ENCODE results near the gene SHCBP1. TPM values are rescaled to one million over a fixed set of nuclear protein-coding genes. Genes with fewer than 3 reads are reported as not detected.

Gene SHCBP1
- total and polyA plus RNA-seq, 2 donors (not counting 1 experiment from before 2014, with no cell fraction given) = 7.3 to 13.0 TPM

- H3K4me2 ChIP-seq (ENCODE audit: extremely low read depth, insufficient read depth, low read length) = no peak overlapping the region
- TF ChIP-seq CTCF (conservative IDR thresholded peaks at IDR 0.05 in 1 of 2, IDR thresholded peaks at IDR 0.05 in 1 of 2; ENCODE audit: low read depth in 1 of 2, low read length in 2 of 2) = no peak
- no peak for TF ChIP-seq EZH2 (IDR thresholded peaks at IDR 0.05; ENCODE audit: low read length, missing control alignments)
- no peaks in the 10 kb centered on the region for H3K4me1 ChIP-seq (ENCODE audit: control insufficient read depth, extremely low read depth, insufficient read depth, low read length)
- H3K4me3 ChIP-seq (replicated peaks in 1 of 4; ENCODE audit: control extremely low read depth in 1 of 4, insufficient read depth in 1 of 4, low read depth in 3 of 4, low read length in 4 of 4) = no peak overlapping the region
- peaks cover 14% of the 10 kb centered on the region for H3K79me2 ChIP-seq (ENCODE audit: control insufficient read depth, insufficient read depth, low read length)
- no peaks in the 10 kb centered on the region for H4K20me1 ChIP-seq (ENCODE audit: control insufficient read depth, extremely low read depth, insufficient read depth, low read length)
- H3K27me3 ChIP-seq (ENCODE audit: control insufficient read depth, insufficient read depth, low read length) = no peaks in the 10 kb centered on the region
- no peak overlapping the region for H3K9ac ChIP-seq (ENCODE audit: insufficient read depth, low read length)
- no peaks in the 10 kb centered on the region for H3K9me3 ChIP-seq (ENCODE audit: control insufficient read depth, insufficient read depth, low read depth, low read length)
- no peak overlapping the region for H3K27ac ChIP-seq (ENCODE audit: insufficient read depth, low read length)
- H3K36me3 ChIP-seq (ENCODE audit: control insufficient read depth, insufficient read depth, low read length) = no peaks in the 10 kb centered on the region
- no peak overlapping the region for H2AFZ ChIP-seq (ENCODE audit: low read length)
- DNase-seq (ENCODE audit: low read depth in 2 of 2) = no peak
These were observed 38.1 kb downstream of the SHCBP1 start for GRCh38 chr16:46583036-46583435.

- no peaks in the 10 kb centered on the region for H4K20me1 ChIP-seq (ENCODE audit: control insufficient read depth, extremely low read depth, insufficient read depth, low read length)
- no peaks in the 10 kb centered on the region for H3K36me3 ChIP-seq (ENCODE audit: control insufficient read depth, insufficient read depth, low read length)
- peaks cover 14% of the 10 kb centered on the region for H3K79me2 ChIP-seq (ENCODE audit: control insufficient read depth, insufficient read depth, low read length)
- H3K4me2 ChIP-seq (ENCODE audit: extremely low read depth, insufficient read depth, low read length) = no peak overlapping the region
- no peak overlapping the region for H3K4me3 ChIP-seq (replicated peaks in 1 of 4; ENCODE audit: control extremely low read depth in 1 of 4, insufficient read depth in 1 of 4, low read depth in 3 of 4, low read length in 4 of 4)
- no peaks in the 10 kb centered on the region for H3K4me1 ChIP-seq (ENCODE audit: control insufficient read depth, extremely low read depth, insufficient read depth, low read length)
- H3K27ac ChIP-seq (ENCODE audit: insufficient read depth, low read length) = no peak overlapping the region
- no peak overlapping the region for H3K9ac ChIP-seq (ENCODE audit: insufficient read depth, low read length)
- no peaks in the 10 kb centered on the region for H3K27me3 ChIP-seq (ENCODE audit: control insufficient read depth, insufficient read depth, low read length)
- no peak for DNase-seq (ENCODE audit: low read depth in 2 of 2)
- no peaks in the 10 kb centered on the region for H3K9me3 ChIP-seq (ENCODE audit: control insufficient read depth, insufficient read depth, low read depth, low read length)
- TF ChIP-seq CTCF (conservative IDR thresholded peaks at IDR 0.05 in 1 of 2, IDR thresholded peaks at IDR 0.05 in 1 of 2; ENCODE audit: low read depth in 1 of 2, low read length in 2 of 2) = no peak
- no peak for TF ChIP-seq EZH2 (IDR thresholded peaks at IDR 0.05; ENCODE audit: low read length, missing control alignments)
- H2AFZ ChIP-seq (ENCODE audit: low read length) = no peak overlapping the region
These were observed 38.9 kb downstream of the SHCBP1 start for GRCh38 chr16:46582313-46582712.

- TF ChIP-seq CTCF (conservative IDR thresholded peaks at IDR 0.05 in 1 of 2, IDR thresholded peaks at IDR 0.05 in 1 of 2; ENCODE audit: low read depth in 1 of 2, low read length in 2 of 2) (no peak), EZH2 (IDR thresholded peaks at IDR 0.05; ENCODE audit: low read length, missing control alignments) (no peak)
- Histone ChIP-seq H3K4me1 (ENCODE audit: control insufficient read depth, extremely low read depth, insufficient read depth, low read length) (peaks cover 2% of the 10 kb centered on the region), H3K9ac (ENCODE audit: insufficient read depth, low read length) (no peak overlapping the region), H3K9me3 (ENCODE audit: control insufficient read depth, insufficient read depth, low read depth, low read length) (no peaks in the 10 kb centered on the region), H4K20me1 (ENCODE audit: control insufficient read depth, extremely low read depth, insufficient read depth, low read length) (no peaks in the 10 kb centered on the region), H3K79me2 (ENCODE audit: control insufficient read depth, insufficient read depth, low read length) (no peaks in the 10 kb centered on the region), H3K36me3 (ENCODE audit: control insufficient read depth, insufficient read depth, low read length) (no peaks in the 10 kb centered on the region), H2AFZ (ENCODE audit: low read length) (no peak overlapping the region), H3K27me3 (ENCODE audit: control insufficient read depth, insufficient read depth, low read length) (no peaks in the 10 kb centered on the region), H3K4me3 (replicated peaks in 1 of 4; ENCODE audit: control extremely low read depth in 1 of 4, insufficient read depth in 1 of 4, low read depth in 3 of 4, low read length in 4 of 4) (no peak overlapping the region), H3K27ac (ENCODE audit: insufficient read depth, low read length) (no peak overlapping the region), H3K4me2 (ENCODE audit: extremely low read depth, insufficient read depth, low read length) (no peak overlapping the region)
- no peak for DNase-seq (ENCODE audit: low read depth in 2 of 2)
These were observed 43.1 kb downstream of the SHCBP1 start for GRCh38 chr16:46577988-46578579.
